H1 (cell line): ENCODE measurements around the gene LTBP1.

Experiments used
- GTF2F1 ChIP-seq: IDR thresholded peaks from 2 replicates; pipeline ENCODE4 v1.6.1; 2012; ENCODE audit warnings: low read depth, low read length, improper control_type of control experiment, borderline replicate concordance
- NANOG ChIP-seq: IDR thresholded peaks from 2 replicates; pipeline ENCODE4 v1.6.1; 2011; ENCODE audit warnings: low read length, low read depth, mild to moderate bottlenecking, inconsistent platforms; ENCODE audit not compliant: insufficient read depth, poor library complexity, severe bottlenecking
- TF ChIP-seq, protein P1 (sequence below), 3 experiments: IDR thresholded peaks; 1 replicate in 2 of 3; 2 replicates in 1 of 3; pipeline versions ENCODE4 v1.5.1 to v1.6.1; 2011; ENCODE audit warnings: low read length in 3 of 3, mild to moderate bottlenecking in 3 of 3, inconsistent platforms in 2 of 3, low read depth in 1 of 3, moderate library complexity in 1 of 3; ENCODE audit not compliant: insufficient read depth in 1 of 3; ENCODE audit errors: control extremely low read depth in 1 of 3
- TF ChIP-seq, protein P2 (sequence below): IDR thresholded peaks from 2 replicates; pipeline ENCODE4 v1.6.1; 2011; ENCODE audit warnings: low read length, improper control_type of control experiment

GRCh38 chr2:33350632-33351031, 403.9 kb downstream of the LTBP1 start:
- TF ChIP-seq, protein P1, sequence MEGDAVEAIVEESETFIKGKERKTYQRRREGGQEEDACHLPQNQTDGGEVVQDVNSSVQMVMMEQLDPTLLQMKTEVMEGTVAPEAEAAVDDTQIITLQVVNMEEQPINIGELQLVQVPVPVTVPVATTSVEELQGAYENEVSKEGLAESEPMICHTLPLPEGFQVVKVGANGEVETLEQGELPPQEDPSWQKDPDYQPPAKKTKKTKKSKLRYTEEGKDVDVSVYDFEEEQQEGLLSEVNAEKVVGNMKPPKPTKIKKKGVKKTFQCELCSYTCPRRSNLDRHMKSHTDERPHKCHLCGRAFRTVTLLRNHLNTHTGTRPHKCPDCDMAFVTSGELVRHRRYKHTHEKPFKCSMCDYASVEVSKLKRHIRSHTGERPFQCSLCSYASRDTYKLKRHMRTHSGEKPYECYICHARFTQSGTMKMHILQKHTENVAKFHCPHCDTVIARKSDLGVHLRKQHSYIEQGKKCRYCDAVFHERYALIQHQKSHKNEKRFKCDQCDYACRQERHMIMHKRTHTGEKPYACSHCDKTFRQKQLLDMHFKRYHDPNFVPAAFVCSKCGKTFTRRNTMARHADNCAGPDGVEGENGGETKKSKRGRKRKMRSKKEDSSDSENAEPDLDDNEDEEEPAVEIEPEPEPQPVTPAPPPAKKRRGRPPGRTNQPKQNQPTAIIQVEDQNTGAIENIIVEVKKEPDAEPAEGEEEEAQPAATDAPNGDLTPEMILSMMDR (IDR thresholded peaks at IDR 0.05; ENCODE audit: control extremely low read depth in 1 of 3, insufficient read depth in 1 of 3, low read depth in 1 of 3, low read length in 3 of 3): no peak
- TF ChIP-seq GTF2F1 (no peak), NANOG (no peak)
- TF ChIP-seq, protein P2, sequence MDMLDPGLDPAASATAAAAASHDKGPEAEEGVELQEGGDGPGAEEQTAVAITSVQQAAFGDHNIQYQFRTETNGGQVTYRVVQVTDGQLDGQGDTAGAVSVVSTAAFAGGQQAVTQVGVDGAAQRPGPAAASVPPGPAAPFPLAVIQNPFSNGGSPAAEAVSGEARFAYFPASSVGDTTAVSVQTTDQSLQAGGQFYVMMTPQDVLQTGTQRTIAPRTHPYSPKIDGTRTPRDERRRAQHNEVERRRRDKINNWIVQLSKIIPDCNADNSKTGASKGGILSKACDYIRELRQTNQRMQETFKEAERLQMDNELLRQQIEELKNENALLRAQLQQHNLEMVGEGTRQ: no peak
